NOMO-1 treated with DMSO at 0.1 percent for 48 hours (cell line): ENCODE measurements around the gene YBX1.
A peak's percentile ranks its signal among the peaks of the same experiment; 100 is the strongest.

ENCODE experiments used
- DNase-seq: peaks from one replicate; lab custom pipeline; 2025; ENCODE audit not compliant: unreplicated experiment; lab: John Stamatoyannopoulos, UW

YBX1 gene

DNA sequence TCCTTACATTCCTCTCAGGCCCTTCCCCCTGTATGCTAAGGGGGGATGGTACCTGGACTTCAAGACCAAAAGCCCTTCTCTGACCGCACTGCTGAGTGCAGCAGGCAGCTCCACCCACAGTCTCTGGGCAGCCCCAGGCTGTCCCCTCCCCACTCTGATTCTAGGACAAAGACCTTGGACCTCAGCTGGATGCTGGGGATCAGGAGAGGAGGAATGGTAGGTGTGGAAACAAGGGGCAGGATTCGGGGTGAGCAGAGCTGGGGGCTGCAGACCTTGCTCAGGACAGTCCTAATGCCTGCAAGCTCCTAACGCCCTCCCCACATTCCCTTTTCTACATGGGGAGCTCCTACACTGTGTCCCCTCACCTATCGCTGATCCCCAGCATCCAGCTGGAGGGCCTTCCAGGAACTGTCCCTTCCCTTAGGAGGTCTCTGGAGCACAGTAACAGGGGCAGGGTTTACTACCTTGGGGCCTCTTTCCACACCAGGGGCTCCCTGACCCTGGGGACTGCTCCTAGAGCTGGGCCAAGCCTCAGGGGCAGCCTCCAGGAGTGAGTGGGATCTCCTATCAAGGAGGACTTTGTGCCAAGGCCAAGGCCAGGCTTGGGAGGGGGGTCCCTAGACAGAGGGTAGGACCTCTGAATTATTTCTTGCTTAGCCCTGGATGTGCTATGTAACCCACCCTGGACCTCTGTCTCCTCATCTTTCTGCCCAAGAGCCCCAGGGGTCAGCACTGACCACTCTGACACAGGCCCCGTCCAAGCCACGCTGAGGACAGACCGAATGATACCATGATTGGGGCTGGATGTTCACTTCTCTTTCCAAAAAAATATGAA is 52.2 kb downstream of the YBX1 start:
- no peak for DNase-seq

DNA sequence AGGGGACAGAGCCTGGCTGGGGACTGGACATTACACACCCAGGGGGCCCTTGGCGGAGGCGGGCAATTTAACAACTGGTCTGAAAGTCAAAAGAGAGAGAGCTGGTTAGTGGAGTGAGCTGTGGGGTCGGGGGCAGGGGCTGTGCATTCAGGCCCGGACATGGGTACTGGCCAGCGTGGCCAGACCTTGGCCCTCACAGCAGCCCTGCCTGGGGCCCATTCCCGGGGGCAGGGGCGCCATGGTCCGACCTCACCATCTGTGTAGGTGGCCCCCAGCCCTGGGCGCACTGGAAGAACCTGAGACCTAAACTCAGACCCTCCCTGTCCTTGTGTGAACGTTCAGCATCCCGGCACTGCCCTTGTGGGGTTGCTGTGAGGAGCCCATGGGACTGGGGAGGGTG is 52.8 kb downstream of the YBX1 start:
- DNase-seq = no peak

DNA sequence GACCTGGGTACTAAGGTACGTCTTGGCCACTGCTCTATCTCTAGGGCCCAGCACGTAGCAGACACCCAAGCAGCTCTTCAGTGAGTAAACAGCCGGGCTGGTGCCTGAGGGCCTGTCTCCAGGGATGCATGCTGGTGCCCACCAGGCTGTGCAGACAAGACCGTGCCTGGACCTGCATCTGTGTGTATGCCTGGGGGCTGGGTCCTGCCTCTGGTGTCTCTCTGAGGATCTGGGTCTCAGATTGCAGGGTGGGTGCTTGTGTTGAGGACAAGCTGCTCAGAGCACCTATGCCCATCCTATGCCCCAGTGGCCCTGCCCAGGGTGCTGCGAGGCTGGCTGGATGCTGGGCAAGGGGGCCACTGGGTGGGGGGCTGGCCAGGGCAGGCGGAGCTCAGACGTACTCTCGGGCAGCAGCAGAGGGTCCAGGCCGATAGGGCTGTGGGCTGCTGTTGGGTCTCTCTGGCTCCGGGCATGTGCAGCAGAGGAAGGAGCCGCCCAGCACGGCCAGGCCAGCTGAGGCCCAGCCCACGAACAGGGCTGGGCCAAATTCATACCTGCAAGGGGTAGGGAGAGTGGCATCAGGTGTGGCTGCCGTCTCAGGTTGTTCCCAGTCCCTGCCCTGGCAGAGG is 53.4 kb downstream of the YBX1 start:
- no peak for DNase-seq

DNA sequence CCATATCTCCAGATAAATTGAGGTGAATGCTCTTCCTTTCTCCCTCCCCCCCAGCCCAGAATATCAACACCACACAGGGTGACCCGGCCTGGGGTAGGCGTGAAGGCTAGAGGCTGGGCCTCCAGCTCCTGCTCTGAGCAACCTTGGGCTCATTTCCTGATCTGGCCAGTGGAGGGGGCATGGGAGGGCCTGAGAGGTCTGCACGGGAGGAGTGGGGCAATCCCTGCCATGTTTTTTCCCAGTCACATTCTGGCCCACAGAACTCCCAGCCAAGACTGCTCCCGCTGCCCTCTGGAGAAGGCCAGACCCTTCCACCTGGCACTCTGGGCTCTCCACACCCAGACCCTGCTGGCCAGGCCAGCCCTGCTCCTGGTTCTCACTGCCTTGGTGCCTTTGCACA is 53.9 kb downstream of the YBX1 start:
- peak; percentile 14 for DNase-seq

DNA sequence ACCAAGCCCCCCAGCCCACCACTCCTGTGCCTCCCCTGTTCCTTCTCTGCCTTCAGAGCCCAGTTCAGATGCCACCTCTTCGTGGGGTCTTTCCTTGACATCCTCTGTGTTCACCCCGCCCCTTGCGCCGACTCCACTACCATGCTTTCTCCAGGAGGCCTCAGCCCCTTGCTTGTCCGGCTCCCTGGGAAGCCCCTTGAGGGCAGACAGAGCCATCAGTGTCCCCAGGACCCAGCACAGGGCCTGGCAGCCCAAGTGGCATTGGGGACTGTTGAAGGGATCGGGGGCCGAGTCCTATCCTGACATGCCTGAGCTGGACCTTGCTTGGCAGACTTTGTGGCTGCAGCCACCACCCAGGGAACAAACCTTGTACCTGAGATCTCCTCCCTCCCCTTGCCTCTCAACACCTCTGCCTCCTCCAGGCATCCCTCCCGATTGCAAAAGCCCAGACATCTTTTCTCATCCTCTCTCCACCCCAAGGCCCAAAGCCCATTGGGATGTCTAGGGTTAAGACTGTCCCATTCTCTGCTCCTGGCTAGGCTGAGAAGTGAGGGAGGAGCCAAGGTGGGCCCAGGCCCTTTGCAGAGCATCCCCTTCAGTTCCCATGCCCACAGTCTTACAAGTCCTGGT is 54.5 kb downstream of the YBX1 start:
- DNase-seq = no peak

DNA sequence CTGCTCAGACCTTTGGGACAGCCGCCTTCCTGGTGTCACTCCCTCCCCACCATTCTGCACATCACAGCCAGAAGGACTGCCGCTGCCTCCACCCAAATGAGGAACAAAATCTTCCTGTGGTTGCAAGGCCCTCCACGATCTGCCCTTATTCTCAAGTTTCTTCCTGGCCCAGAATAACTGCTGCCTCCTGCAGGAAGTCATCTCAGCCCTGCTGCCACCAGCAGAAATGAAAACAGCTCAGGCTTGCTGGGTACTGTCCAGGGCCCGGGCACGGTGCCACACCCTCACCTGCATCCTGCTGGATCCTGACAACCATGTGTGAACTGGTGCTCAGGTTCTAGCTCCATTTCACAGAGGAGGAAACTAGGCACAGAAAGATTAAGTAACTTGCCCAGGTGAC is 55.0 kb downstream of the YBX1 start:
- DNase-seq = peak; percentile 90

DNA sequence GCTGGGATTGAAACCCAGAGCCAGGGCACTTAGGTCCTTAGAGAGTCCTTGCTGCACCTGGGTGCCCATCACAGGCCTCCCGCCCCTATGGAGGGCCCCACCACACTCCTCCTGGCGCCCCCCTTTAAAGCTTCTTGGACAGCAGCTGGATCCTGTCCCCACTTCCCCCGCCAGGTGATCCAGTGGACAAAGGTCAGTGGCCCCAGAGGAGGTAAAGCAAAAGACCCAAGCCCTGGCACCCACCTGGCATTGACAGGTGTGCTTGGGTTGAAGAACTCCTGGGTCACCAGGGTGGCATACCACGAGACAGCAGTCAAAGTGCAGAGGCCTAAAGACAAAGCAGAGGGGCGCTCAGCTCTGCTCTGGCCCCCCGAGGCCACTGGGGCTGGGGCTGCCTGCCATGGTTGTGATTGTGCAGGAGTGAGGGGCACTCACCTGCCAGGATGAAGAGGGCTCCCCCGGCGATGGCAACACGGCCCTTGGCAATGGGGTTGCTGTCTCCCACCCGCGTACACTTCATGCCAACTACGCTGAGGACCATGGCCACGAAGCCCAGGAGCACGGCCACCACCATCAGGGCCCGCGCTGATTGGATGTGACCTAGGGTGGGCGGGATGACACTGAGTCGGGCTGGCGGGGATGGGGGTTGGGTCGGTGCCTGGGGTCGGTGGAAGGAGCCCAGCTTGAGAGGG is 55.9 kb downstream of the YBX1 start:
- DNase-seq = no peak

DNA sequence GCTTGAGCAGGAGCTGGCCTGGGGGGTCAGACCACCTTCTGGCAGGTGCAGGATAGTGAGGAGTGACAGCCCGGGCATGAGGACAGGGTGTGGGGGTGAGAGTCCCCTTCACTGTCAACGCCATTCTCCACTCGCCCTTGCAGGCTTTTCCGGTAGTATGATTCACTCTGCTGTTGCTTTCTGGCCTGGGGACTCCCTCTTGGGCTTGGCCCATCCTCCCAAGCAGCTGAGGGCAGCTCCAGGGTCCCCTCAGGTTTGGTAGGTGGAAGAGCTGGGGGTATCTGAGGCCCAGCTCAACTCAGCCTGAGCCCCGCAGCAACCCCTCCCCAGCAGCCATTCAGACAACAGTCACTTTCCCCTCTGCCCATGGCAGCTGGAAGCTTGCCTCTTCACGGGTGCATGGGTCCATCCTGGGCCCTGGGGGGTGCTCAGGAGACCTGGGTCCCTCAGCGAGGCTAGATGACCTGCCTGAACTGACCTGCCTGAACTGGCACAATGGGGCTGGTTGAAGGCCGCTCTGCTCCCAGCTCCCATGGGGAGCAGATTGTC is 56.5 kb downstream of the YBX1 start:
- DNase-seq = no peak

DNA sequence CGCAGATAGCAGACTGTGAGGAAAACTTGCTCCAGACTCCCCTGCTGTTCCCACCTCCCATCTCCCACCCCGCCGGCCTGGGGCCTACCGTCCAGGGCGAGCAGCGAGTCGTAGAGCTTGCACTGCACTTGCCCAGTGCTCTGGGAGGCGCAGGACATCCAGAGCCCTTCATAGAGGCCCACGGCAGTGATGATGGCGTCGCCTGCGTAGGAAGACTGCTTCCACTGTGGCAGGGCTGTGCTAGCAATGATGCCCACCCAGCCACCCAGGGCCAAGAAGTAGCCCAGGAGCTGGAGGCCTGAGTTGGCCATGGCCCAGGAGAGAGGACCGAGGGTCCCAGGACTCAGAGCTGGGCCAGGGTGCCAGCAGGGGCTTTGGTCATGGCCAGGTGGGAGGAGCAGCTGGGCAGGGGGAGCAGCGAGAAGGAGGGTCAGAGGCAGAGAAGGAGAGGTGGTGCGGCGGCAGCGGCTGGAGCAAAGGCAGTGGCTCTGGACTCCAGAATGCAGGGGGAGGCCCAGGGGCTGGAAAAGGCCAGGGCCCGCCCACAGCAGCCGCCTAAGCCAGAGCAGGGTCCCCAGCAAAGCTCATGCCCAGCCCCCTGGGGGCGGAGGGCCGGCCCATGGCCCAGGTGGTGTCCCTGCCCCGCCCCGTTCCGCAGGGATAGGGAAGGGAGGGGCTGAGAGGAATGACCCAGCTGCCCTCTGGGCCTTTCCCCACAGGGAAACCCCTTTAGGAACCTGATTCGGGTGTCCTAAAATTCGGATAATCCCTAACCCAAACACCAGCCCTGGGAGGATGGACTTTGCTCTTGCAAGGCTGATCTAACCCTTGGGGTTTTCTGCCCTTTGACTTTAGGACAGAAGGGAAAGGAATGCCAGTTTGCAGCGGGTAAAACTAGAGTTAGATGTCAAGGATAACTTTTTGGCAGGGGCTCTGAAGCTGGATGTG is 57.8 kb downstream of the YBX1 start, which contains the start of gene CLDN19:
Gene CLDN19 (minus strand): TSS at position 484 of the 948 bp plus-strand sequence. CDS start 173 bp downstream, at position 311.
- DNase-seq = no peak

DNA sequence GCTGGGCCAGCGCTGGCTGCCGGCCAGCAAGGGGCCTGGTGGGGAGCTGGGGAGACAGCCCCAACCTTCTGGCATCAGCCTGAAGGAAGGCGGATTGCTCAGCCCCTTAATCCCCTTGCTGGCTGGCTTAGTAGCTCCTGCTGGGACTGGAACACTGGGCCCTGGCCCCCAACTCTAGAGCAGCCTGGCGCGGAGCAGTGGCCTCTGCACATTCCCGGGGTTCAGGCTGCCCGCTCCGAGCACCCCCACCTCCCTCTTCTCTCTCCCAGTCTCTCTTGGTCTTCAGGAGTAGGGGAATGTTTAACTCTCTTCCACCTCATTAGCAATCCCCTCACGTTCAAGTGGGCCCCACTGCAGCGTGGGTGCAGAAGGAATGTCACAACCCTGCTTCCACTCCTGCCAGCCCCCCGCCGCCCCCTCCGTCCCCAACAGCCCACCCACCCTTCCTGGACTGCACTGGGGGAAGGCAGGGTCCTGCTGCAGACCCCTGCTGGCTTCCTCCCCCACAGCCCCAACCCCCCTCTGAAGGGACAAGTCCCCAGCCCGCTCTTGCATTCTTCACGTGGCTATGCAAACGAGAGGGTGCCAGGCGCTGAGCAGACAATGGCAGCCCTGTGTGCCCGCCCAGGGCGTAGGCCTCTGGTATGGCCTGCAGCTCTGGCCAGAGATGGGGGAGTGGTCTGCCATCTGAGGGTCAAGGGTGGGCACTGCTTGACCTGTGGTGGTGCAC is 58.8 kb downstream of the YBX1 start:
- DNase-seq = no peak

DNA sequence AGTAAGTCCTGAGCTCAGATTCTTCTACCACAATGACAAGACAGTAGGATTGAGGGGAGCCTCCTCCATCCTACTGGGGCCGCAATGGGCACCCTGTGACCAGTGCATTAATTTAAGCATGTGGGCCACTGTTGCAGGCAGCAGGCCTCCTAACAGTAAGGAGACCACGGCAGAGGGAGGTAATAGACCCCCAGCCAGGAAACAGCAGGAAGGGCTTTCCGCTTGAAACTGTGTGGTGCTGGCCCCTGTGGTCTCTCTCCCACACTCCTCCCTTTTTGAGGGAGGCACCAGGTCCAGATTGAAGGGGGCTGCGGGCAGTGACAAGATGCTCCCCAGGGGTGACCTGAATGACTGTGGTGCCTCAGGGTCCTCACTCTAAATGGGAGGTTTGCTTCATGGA is 59.5 kb downstream of the YBX1 start:
- DNase-seq = no peak

DNA sequence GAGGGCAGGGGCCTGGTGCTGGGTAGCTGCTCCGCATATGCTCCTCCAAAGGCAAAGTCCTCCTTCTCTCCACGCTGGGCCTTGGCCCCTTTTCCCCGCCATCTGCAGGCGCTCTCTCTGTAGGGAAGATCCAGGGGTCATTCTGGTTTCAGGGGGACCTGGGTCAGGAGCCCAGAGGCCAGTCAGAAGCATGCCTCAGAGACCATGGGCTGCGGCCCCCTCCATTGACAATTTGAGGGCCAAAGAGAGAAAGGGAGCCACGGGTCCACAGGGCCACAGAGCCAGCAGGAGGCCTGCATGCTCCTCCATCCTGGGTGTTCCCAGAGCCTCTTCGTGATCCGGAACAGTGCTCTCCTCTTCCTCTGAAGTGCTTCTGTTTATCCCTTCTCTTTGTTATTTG is 59.9 kb downstream of the YBX1 start:
- no peak for DNase-seq

DNA sequence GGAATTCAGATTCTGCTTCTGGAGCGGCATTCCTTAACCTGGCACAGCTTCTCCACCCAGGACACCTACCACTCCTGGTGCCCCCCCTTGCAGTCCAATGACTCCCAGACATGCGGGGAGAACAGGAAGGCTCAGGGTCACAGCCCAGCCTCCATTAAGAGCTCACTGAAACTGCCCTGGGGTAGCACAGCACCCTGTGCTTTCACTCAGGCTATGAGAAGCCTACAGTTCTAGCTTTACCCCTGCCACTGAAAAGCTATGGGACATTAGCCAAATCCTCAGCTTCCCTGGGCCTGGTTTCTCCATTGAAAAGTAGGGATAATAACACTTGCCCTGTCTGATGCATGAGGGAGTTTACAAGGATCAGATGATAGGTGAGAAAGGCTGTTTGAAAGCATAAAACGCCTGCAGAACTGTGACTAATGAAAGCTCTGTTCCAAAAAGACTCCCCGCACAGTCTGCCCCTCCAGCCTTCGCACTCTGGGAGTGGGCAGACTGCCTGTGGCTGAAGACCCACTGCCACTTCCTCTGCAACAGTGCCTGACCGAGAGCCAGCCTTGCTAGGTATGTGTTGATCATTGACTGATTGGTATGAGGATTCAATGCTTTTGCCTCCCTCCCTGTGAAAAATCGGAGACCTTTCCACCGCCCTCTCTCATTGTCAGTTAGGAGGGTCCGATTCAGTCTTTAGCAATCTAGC is 60.5 kb downstream of the YBX1 start:
- no peak for DNase-seq

DNA sequence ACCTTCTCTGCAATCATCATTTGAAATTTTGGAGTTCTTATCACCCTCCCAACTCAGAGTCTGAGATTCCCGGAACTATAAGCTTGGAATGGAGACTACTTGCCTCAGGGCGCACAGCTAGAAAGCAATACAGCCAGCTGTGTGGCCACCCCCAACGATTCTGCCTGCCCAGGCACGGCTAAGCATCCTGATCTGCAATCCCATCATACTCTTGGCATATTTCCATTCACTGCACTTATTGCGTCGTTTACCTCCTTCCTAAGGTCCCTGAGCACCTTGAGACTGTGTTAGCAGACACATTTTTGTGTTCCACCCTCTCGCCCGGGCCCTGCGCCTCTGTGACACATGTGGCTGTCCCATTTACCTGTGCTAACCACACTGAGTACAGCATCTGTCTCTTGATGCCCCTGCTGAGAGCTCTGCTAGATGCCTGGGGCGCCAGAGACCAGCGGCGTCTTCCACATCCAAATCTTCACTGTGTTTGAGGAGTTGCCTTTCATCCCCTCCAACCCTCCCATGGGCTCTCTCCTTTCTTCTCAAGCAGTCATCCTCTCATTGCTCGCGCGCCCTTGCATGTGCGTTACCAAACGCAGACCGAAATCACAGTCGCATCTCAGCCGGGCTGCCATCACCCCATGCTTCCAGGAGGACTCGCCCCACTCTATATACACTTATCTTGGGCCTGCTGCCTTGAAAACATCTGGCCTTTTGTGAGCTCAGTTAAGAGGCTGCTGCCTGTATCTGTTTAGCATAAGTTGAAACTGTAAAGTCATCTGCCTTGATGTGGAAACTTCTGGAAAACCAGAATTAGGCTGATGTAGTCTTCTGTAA is 61.3 kb downstream of the YBX1 start:
- no peak for DNase-seq

DNA sequence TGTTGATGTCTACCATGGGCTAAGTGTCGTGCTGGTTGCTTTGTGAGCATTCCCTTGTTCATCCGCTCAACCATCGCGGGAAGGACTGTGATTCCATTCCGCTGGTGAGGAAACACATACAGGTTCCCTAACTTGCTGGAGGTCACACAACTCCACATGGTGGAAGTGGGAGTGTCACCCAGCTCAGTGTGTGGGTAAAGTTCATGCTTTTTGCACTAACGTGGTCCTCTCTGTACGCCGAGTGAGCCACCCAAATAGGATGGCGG is 61.9 kb downstream of the YBX1 start:
- no peak for DNase-seq

DNA sequence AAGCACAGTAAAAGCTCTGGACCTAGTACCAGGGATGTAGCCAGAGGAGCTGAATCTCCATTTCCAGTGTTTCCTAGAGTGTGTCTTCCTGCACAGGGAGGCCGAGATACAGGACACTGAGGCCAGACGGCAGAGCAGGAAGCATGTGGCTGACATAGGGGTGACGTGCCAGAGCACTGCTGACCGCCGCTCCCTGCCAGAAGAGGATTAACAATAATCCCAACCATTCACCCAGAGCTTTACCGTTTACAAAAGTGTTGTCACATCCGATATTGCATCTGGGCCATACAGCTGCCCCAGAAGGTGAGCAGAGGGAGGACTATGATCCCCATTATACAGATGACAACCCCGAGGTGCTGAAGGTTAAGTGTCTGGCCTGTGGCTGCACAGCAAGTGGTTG is 63.6 kb downstream of the YBX1 start:
- DNase-seq = no peak

DNA sequence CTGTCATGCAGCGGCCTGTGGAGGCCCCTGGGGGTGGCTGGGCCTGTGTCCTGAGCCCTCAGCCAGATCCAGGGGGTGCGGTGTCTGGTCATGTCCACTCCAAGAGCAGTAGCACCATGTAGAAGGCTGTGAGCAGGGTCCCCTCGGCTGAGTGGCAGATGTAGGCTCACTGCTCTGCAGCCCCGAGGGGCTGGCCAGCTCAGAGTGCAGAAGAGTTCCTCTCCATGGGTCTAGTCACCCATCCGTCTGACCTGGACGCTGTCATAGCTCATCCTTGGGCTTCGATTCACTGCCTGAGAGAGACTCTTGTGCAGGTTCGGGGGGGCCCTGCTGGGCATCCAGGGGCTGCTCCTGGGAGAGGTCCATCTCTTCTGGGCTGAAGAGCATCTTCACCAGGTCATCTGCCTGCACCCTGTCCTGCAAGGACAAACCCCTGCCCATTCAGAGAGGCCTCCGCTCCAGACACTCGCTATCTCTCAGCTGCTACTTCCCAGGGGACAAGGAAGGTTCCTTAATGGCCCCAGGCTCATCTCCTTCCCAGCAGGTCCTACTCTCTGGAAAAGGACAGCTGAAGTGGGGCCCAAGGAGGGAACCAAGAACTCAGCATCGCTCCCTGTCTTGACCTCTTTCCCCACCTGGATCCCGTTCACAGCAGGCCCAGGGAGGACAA is 64.4 kb downstream of the YBX1 start:
- DNase-seq = no peak

DNA sequence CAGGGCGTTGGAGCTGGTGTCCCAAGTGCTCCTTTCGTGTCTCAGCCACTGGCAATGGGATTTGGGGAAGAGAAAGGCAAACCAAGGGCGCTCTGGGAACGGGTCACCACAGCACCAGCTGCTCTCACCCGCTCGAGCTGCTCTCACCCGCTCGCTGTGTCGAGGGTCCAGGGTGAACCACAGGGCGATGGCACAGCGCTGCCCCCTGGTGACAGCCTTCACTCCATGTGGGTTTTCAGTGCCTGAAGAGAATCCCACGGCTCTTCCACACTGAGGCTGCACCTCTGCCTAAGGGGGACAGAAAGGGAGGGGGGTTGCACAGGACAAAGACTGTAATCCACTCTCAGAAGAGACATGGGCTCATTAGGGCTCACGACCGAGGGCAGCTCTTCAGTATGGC is 64.9 kb downstream of the YBX1 start:
- DNase-seq = no peak
